GM19351 (cell line): ENCODE results near the gene DPP6.
"Not testable (repeated sequence)": the region's sequence is repeated elsewhere in the genome, so short reads cannot be mapped to it uniquely, and the experiment has no call there.

Source experiments
- ATAC-seq: cut with Tn5 transposase; IDR thresholded peaks from one replicate; pipeline ENCODE4 v1.9.1; 2021; ENCODE audit warnings: mild to moderate bottlenecking, moderate library complexity; ENCODE audit not compliant: unreplicated experiment

Gene DPP6

GRCh38 chr7:154916856-154917807 is 864.9 kb downstream of the DPP6 start:
- no peak for ATAC-seq

GRCh38 chr7:154917808-154918160 is 865.6 kb downstream of the DPP6 start:
- no peak for ATAC-seq

GRCh38 chr7:154918266-154918665 is 866.1 kb downstream of the DPP6 start:
- ATAC-seq, result no peak

- ATAC-seq, result no peak
Measured at GRCh38 chr7:154918741-154919140, 866.5 kb downstream of the DPP6 start.

- no peak for ATAC-seq
Measured at GRCh38 chr7:154919344-154920225, 867.4 kb downstream of the DPP6 start.

GRCh38 chr7:154922472-154922871 is 870.3 kb downstream of the DPP6 start:
- not testable (repeated sequence) for ATAC-seq

- ATAC-seq, result peak; percentile 57
Measured at GRCh38 chr7:154927624-154928125, 875.5 kb downstream of the DPP6 start.

- peak; percentile 81 for ATAC-seq
Measured at GRCh38 chr7:154928136-154929005, 876.2 kb downstream of the DPP6 start.

GRCh38 chr7:154929006-154929726 is 877.0 kb downstream of the DPP6 start:
- no peak for ATAC-seq

GRCh38 chr7:154931906-154932305 is 879.7 kb downstream of the DPP6 start:
- no peak for ATAC-seq

- ATAC-seq, result not testable (repeated sequence)
Measured at GRCh38 chr7:154934353-154934952, 882.3 kb downstream of the DPP6 start.

GRCh38 chr7:154937837-154938236 is 885.6 kb downstream of the DPP6 start:
- no peak for ATAC-seq

GRCh38 chr7:154942691-154943090 is 890.5 kb downstream of the DPP6 start:
- ATAC-seq, result no peak
